Measurements from ENCODE around the gene TAF10.

Gene TAF10

GRCh38 chr11:6640036-6640984 is 28.3 kb upstream of the TAF10 start:
- H3K27me3 ChIP-seq = no peaks in the 10 kb centered on the region
- no peak overlapping the region for H3K4me3 ChIP-seq
- peaks cover 0 to 46% (median 39%) of the 10 kb centered on the region in 4 donors for H3K4me1 ChIP-seq
- TF ChIP-seq, protein P1, sequence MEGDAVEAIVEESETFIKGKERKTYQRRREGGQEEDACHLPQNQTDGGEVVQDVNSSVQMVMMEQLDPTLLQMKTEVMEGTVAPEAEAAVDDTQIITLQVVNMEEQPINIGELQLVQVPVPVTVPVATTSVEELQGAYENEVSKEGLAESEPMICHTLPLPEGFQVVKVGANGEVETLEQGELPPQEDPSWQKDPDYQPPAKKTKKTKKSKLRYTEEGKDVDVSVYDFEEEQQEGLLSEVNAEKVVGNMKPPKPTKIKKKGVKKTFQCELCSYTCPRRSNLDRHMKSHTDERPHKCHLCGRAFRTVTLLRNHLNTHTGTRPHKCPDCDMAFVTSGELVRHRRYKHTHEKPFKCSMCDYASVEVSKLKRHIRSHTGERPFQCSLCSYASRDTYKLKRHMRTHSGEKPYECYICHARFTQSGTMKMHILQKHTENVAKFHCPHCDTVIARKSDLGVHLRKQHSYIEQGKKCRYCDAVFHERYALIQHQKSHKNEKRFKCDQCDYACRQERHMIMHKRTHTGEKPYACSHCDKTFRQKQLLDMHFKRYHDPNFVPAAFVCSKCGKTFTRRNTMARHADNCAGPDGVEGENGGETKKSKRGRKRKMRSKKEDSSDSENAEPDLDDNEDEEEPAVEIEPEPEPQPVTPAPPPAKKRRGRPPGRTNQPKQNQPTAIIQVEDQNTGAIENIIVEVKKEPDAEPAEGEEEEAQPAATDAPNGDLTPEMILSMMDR (IDR thresholded peaks at IDR 0.05) = no peak
- intact Hi-C loops (cut with DNase I; ENCODE audit: low total_unique reads) = no loop called here
- H3K36me3 ChIP-seq = peaks cover 0 to 19% (median 12%) of the 10 kb centered on the region in 3 donors
- H3K9me3 ChIP-seq = no peaks in the 10 kb centered on the region
- no peak for DNase-seq
- no peak overlapping the region for H3K27ac ChIP-seq

GRCh38 chr11:6638429-6638828 is 26.4 kb upstream of the TAF10 start:
- no peak overlapping the region for H3K4me3 ChIP-seq
- peaks cover 0 to 50% (median 42%) of the 10 kb centered on the region in 4 donors for H3K4me1 ChIP-seq
- H3K27ac ChIP-seq = peak overlapping the region; percentile 29 to 58

DNA sequence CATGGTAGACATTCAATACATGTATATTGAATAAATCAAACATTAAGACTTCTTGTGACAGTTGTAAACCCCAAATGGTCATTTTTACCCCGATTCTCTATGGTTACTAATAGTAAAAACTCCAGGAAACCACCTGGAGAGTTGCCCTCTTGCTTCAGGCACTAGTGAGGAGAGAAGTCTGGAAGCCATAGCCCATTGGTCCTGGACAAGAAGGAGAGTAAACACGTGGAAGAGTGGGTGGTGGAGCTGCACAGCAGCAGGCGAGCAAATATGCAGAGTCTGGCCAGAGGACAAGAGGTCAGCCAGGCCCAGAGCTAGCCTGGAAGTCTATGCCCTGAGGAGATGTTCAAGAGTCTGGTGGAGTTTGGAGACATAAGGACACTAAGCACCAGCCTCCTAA is 25.9 kb upstream of the TAF10 start:
- peak; percentile 50 to 87 for DNase-seq
- no peaks in the 10 kb centered on the region for H3K27me3 ChIP-seq
- H3K4me1 ChIP-seq = peaks cover 0 to 50% (median 42%) of the 10 kb centered on the region in 4 donors
- no peak overlapping the region for H3K4me3 ChIP-seq
- H3K36me3 ChIP-seq = peaks cover 0 to 32% (median 17%) of the 10 kb centered on the region in 3 donors
- H3K27ac ChIP-seq = peak overlapping the region; percentile 29 to 58
- intact Hi-C loops (cut with DNase I; ENCODE audit: low total_unique reads) = no loop called here
- TF ChIP-seq, protein P1 (IDR thresholded peaks at IDR 0.05) = no peak
- H3K9me3 ChIP-seq = no peaks in the 10 kb centered on the region

More at GRCh38 chr11:6638429-6638828, 26.4 kb upstream of the TAF10 start:
- H3K27me3 ChIP-seq = no peaks in the 10 kb centered on the region
- TF ChIP-seq, protein P1 (IDR thresholded peaks at IDR 0.05) = no peak
- no peaks in the 10 kb centered on the region for H3K9me3 ChIP-seq
- DNase-seq = no peak
- peaks cover 0 to 26% (median 12%) of the 10 kb centered on the region in 3 donors for H3K36me3 ChIP-seq
- intact Hi-C loops (cut with DNase I; ENCODE audit: low total_unique reads) = no loop called here

- intact Hi-C loops (cut with DNase I; ENCODE audit: low total_unique reads) = no loop called here
- no peaks in the 10 kb centered on the region for H3K9me3 ChIP-seq
- no peak for DNase-seq
- no peaks in the 10 kb centered on the region for H3K27me3 ChIP-seq
- H3K27ac ChIP-seq = peak overlapping the region; percentile 58 to 63
- peaks cover 9 to 45% (median 30%) of the 10 kb centered on the region in 3 donors for H3K36me3 ChIP-seq
- H3K4me3 ChIP-seq = no peak overlapping the region
- H3K4me1 ChIP-seq = peaks cover 0 to 50% (median 42%) of the 10 kb centered on the region in 4 donors
- TF ChIP-seq, protein P1 (IDR thresholded peaks at IDR 0.05) = no peak
Measured at GRCh38 chr11:6636480-6636879, 24.5 kb upstream of the TAF10 start.

GRCh38 chr11:6635082-6635932 is 23.3 kb upstream of the TAF10 start:
- Histone ChIP-seq H3K9me3 (no peaks in the 10 kb centered on the region), H3K27me3 (no peaks in the 10 kb centered on the region), H3K4me3 (no peak overlapping the region), H3K36me3 (peaks cover 9 to 46% (median 30%) of the 10 kb centered on the region in 3 donors), H3K27ac (peak overlapping the region; percentile 58 to 63), H3K4me1 (peaks cover 0 to 50% (median 42%) of the 10 kb centered on the region in 4 donors)
- no peak for DNase-seq
- TF ChIP-seq, protein P1 (IDR thresholded peaks at IDR 0.05) = no peak
- intact Hi-C loops (cut with DNase I; ENCODE audit: low total_unique reads) = no loop called here

Measured in tibial artery (tissue), 4 donors.